ENCODE results near the gene UGT1A3.

The UGT1A3 gene

DNA sequence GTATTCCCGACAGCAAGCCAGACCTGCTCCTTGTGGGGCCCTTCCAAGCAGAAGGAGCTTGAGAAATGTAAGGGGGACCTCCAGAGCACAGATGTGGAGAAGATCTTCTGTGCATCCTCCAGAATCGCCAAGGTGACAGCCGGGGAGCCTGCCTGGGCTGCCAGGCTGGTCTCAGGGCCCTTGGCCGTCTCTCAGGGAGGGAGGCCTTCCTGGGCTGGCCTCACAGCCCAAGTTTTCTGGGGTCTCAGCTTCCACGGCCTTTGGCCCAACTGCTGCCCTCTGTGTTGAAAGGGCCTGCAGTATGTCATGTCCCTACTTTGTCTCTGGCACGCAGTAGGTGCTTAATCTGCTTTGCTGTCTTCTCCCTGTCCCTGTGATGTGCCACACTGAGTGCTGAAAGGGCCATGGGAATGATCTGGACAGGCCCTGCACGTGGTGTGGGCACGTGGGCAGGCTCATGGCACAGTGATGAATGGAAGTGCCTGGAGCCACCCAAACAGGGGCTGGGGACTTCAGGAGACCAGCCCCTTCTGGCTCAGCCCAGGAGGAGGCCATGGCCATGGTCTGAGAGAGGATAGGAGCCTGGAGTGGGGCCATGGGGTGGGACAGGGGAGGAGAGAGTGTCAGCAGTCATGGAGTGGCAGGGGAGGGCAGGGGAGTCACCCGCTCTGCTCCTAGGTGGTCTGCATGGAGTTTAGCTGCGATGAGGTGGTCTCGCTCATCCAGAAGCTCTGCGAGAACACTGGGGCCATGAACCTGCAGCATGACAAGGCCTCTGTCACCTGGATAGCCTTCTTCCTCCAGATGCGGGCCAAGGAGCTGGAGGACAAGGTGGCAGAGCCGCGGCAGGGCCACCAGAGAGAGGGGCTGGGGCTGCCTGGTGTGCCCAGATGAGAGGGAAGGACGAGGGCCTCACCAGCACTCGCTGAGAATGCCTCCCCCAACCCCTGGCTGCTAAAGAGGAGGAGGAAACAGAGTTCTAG lies 90.1 kb downstream of the UGT1A3 start:
- DNase-seq: no peak

DNA sequence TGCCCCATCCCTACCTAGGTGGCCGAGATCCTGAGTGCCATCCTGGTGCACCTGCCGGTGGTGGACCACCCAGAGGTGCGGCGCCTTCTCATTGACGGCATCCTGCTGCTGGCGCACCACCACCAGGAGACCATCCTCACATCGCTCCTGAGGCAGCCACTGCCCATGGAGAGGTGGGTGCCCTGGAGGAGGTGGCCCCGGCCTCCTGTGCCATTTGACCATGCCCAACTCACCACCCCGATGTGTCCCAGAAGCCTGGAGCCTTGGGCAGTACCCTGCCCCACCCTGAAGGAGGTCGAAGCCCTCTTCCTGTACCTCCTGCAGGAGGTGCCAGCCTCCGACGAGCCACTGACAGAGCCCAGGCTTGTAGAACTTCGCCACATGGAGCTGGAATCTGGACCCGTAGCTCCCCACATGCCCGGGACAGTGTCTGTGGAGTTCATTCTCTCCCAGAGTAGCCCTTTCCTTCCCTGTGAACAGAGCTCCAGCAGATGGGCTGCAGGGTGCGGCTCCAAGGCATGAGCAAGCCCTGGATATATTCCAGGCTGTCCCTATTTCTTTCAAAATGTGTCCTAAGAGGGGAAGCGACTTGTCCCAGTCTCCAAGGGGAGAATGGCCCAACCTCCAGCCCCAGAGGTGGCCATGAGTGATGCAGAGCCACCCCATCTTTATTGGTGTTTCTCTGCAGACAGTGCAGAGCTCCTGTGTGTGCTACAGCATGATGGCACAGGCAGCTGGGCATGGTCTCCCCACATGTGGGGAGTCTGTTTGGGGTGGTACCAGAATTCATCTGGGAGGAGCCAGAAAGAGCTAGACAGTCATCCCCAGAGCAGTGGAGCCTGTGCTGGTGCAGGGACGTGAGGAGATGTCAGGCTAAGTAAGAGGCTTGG lies 91.3 kb downstream of the UGT1A3 start:
- DNase-seq: no peak

DNA sequence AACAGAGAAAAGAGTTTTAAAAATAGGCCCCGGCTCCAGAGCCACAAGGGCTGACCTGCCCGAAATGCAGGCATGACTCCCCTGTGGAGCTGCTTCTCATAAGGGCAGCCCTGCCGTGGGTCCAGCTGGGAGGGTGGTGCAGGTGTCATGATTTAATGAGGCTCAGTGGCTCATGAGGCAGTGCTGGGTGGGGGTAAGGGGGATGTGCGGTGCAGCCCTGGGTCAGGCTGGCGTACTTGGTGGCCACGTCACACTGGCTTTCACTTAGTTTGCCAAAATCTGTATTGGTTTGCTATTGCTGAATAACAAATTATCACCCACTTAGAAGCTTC lies 91.9 kb downstream of the UGT1A3 start:
- no peak for DNase-seq

DNA sequence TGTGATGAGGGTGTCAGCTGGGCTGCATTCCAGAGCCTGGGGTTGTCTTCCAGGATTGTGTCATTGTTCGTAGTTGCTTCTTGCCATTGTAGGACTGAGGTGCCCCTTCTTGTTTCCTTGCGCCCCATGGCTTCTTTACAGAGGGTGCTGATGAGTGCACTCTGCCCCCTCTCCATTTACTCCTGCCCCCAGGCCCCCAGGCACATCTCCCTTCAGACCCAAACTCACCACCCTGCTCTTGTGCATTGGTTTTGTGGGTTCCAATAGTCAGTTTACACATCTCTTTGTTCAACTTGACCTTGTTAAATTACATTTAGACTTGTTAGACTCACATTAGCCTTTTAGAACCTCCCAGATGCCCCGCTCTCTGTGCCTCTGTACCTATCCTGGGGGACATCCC lies 92.4 kb downstream of the UGT1A3 start:
- no peak for DNase-seq

DNA sequence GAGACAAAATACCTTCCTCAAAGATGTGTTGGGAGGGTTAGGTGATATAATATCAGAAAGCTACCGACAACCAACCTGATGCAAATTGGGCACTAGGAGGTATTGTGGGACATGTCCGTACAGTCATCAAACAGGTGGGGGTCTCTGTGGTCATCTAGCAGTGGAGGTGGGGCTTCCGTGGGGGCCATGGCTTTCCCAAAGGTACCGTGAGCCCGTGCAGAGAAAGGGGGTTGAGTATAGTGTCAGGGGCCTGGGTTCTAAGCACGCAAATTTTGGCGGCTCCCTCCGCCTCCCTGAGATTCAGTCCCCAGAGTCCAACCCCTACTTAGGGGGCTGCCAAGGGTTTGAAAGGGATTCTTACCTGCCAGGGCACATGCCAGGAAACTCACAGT lies 92.9 kb downstream of the UGT1A3 start:
- DNase-seq: no peak

DNA sequence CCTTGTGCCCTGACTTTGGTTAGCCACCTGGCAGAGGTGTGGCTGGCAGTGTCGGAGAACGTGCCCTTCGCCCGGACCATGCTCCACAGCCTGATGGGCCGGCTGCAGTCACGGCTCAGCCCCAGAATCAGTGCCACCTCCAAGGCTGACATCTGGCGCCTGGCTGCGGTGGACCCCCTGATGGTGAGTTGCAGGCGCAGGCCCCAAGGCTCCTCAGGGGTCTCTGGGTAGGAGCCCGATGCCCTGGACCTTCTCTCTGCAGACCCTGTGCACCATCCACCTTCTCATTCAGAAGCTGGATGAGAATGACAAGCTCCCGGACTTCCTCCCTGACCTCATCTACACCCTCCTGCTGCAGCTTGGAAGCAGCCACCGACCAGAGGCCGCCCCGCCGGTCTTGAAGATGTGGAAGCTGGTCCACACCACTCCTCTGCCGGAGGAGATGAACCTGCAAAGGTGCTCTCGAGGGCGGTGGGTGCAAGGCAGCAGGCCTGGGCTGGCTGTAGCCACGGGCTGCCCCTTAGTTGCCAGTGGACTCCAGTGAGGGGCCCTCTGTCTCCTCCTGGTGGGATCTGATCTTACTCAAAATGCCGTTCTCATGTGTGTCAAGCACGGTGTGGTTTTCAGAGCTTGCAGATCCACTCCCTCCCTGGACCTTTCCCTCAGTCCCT lies 93.4 kb downstream of the UGT1A3 start:
- DNase-seq: no peak
